Stimulated activated CD4-positive, alpha-beta T cell treated with anti-CD3 and anti-CD28 coated beads, Interleukin-1b, Interleukin-23, amount 100 ng/mL, for 24 hours (primary cell): Measurements from ENCODE around the gene LDAH.

Experiments
- DNase-seq, 4 experiments: peaks; one replicate each; pipeline ENCODE4 v3.0.0-alpha.2; 2020; ENCODE audit warnings: low read depth in 4 of 4, low spot score in 1 of 4

Gene LDAH

DNA sequence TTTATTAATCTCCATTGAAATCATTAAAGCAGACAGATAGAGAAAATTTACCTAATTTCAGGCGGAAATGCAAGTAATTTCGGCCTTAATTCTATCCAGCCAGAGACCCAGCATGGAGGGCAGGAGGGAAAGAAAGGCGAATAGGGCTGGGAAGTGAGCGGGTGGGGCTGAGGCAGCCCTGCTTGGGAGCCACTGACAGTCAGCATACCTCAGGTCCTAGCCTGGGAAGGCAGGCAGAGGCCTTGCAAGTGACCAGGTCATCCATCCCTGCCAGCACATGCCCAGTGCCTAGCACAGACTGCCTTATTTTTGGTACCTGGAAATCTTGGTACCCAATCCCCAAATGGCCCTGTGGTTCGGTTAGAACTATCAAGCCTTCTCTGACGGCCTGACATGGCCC lies 154.4 kb downstream of the LDAH start:
- DNase-seq = no peak

GRCh38 chr2:20667531-20668401 lies 155.1 kb downstream of the LDAH start:
- no peak for DNase-seq

GRCh38 chr2:20667151-20667530 lies 155.8 kb downstream of the LDAH start:
- DNase-seq = no peak

GRCh38 chr2:20666304-20667150 lies 156.4 kb downstream of the LDAH start, which contains the start of gene GDF7:
Gene GDF7, plus strand, starts transcription at chr2:20667144. Its CDS starts 96 bp downstream, at chr2:20667240.
- DNase-seq = no peak

DNA sequence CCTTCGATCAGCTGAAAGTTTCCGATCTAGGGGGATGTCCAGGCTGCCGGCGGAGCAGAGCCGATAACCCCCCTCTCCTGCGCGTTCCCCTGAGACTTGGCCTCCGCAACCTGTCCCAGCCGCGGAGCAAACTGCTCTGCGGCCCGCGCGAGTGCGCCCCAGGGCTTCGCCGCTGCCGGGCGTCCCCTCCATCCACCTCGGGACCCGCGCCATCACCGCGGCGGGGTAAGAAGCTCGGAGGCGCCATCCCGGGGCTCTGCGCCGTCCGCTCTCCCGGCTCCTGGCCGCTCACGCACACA lies 156.9 kb downstream of the LDAH start:
- DNase-seq = no peak

- DNase-seq = no peak
These were observed 157.5 kb downstream of the LDAH start for GRCh38 chr2:20665243-20666004.

GRCh38 chr2:20664431-20665242 lies 158.3 kb downstream of the LDAH start:
- no peak for DNase-seq

DNA sequence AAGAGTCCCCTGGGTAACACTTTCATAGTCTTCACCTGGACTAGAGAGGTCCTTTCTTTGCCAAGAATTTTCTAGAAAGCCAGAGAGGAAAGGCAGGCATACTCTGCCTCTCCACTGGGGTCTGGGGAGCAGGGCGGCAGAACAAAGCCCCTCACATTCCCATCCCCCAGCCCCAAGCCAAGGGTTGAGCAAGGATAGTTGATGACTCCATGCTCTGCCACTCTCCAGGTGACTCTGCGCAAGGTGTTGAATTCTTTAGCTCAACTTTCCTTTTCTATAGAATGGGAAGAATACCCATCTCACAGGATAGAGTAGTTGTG lies 158.9 kb downstream of the LDAH start:
- no peak for DNase-seq

- DNase-seq = no peak
These were observed 159.5 kb downstream of the LDAH start for GRCh38 chr2:20663196-20664070.

GRCh38 chr2:20662308-20662937 lies 160.5 kb downstream of the LDAH start:
- DNase-seq = no peak

DNA sequence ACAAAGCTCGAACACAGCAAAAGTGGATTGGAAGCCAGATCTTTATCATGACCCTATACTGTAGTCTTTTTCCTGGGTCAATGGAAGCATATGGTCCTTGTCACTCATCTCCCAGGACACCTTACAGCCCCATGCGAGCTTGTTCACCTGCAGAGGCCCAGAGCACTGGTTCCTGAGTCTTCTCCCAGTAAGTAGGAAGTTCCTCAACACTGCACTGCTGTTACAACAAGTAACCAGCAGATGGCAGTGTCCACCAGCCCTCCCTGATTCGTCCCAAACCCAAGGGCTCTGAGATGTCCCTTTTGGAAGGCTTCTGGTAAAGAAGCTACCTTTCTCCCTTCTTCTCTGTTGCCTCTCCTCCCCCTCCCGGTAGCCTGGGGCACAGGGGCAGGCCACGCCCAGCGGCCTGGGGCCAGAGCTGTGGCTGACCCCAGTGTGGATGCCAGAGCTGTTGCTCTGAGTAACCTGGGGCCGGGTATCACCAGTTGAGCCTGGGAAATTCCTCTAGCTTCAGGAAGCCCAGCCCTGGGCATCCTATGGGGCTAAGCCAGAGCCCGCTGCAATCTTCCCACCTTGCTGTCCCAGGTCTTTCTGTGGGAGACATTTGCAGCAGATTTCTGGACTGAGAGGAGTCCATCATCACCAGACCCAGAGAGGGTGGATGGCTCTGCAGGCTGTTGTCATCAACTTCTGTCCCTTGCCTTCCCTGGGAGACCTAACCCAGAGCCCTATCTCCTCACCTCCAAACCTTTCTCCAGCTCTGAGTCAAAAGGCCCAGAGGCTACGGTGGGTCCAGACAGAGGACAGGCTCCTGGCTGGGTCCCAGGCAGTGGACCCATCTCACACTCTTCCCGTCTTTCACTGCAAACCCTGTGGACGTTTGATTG lies 161.2 kb downstream of the LDAH start:
- peak in 2 of 4 experiments; percentile 37 to 44 for DNase-seq

GRCh38 chr2:20660506-20661420 lies 162.1 kb downstream of the LDAH start:
- no peak for DNase-seq

GRCh38 chr2:20657522-20658235 lies 165.2 kb downstream of the LDAH start:
- DNase-seq = no peak

- DNase-seq = no peak
These were observed 166.3 kb downstream of the LDAH start for GRCh38 chr2:20656561-20656960.

DNA sequence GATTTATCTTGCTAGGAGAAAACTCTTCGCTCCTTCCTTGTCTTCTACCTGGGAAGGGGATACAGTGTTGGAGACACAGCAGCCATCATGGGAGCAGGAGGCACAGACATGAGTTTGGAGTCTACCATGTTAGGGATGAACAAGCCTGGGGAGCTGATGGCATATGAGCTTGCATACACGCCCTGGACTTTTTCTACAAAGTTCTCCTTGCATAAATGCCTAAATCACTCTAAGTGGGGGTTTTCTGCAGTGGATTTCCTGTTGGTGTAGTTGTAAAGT lies 168.4 kb downstream of the LDAH start:
- DNase-seq = no peak

DNA sequence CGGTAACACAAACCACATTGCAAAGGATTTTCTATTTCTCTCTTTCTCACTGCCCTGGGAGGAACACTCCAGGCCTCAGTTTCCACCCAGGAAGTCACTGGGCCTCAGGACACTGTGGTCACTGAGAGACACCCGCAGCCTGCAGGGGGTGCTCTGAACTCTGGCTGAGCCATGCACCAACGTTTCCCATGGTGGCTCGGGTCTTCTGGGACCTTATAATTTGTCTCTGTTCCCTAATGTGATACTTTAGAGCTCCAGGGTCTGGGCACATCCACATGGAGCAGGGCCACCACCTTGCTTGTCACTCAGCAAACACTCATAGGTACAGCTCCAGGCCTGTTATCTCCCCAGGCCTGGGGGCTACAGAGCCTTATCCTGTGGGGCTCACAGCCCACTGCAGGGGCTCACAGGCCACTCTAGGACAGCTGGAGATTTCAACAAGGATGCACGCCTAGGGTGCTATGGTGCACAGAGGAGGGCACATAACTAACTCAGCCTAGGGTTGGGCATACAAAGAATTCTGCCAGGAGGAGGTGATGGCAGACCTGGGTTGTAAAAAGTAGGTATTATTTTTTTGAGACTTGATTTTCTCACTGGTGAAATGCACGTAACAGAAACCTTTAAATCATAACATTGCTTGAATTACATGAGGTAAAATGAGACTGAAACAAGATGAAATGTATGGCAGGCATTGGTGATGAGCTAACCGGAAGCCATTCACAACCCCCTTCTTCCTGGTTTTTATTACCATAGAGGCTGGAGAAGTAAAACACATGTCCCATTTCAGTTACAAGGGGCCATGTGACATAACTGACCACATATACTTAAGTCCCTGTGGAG lies 169.0 kb downstream of the LDAH start:
- no peak for DNase-seq
